GM21723 (cell line): Measurements from ENCODE around the gene FCF1.
A peak's percentile ranks its signal among the peaks of the same experiment; 100 is the strongest.
"Not testable (repeated sequence)": the region's sequence is repeated elsewhere in the genome, so short reads cannot be mapped to it uniquely, and the experiment has no call there.

Source experiments
- ATAC-seq: cut with Tn5 transposase; IDR thresholded peaks from one replicate; pipeline ENCODE4 v1.9.1; 2021; ENCODE audit warnings: mild to moderate bottlenecking, moderate library complexity; ENCODE audit not compliant: unreplicated experiment

The FCF1 gene

GRCh38 chr14:74697976-74698375 is 15.0 kb upstream of the FCF1 start:
- ATAC-seq, result no peak

GRCh38 chr14:74698465-74698864 is 14.5 kb upstream of the FCF1 start:
- ATAC-seq, result no peak

- ATAC-seq, result no peak
Measured at GRCh38 chr14:74702293-74702692, 10.7 kb upstream of the FCF1 start.

GRCh38 chr14:74703043-74703442 is 9.9 kb upstream of the FCF1 start:
- ATAC-seq, result no peak

GRCh38 chr14:74704656-74705055 is 8.3 kb upstream of the FCF1 start:
- no peak for ATAC-seq

GRCh38 chr14:74705613-74706500 is 7.1 kb upstream of the FCF1 start:
- ATAC-seq, result no peak

GRCh38 chr14:74710480-74710879 is 2.5 kb upstream of the FCF1 start:
- no peak for ATAC-seq

GRCh38 chr14:74711651-74712050 is 1.3 kb upstream of the FCF1 start:
- ATAC-seq, result no peak

GRCh38 chr14:74713395-74713735 is 421 bp downstream of the FCF1 start:
- ATAC-seq, result peak; percentile 11

- no peak for ATAC-seq
Measured at GRCh38 chr14:74720526-74720925, 7.6 kb downstream of the FCF1 start.

GRCh38 chr14:74723134-74723533 is 10.2 kb downstream of the FCF1 start:
- no peak for ATAC-seq

GRCh38 chr14:74732387-74732786 is 19.4 kb downstream of the FCF1 start:
- no peak for ATAC-seq

GRCh38 chr14:74733221-74733620 is 20.3 kb downstream of the FCF1 start:
- no peak for ATAC-seq

- ATAC-seq, result no peak
Measured at GRCh38 chr14:74735125-74735524, 22.2 kb downstream of the FCF1 start.

GRCh38 chr14:74737753-74738325 is 24.9 kb downstream of the FCF1 start:
- ATAC-seq, result no peak

GRCh38 chr14:74739293-74740030 is 26.5 kb downstream of the FCF1 start:
- ATAC-seq, result no peak

GRCh38 chr14:74747237-74747636 is 34.3 kb downstream of the FCF1 start:
- no peak for ATAC-seq

- ATAC-seq, result no peak
Measured at GRCh38 chr14:74754157-74754556, 41.2 kb downstream of the FCF1 start.

- no peak for ATAC-seq
Measured at GRCh38 chr14:74754899-74755298, 42.0 kb downstream of the FCF1 start.

GRCh38 chr14:74756326-74756725 is 43.4 kb downstream of the FCF1 start:
- ATAC-seq, result no peak

GRCh38 chr14:74758505-74758904 is 45.6 kb downstream of the FCF1 start:
- not testable (repeated sequence) for ATAC-seq
